ENCODE measurements around the gene THAP12.

The THAP12 gene

DNA sequence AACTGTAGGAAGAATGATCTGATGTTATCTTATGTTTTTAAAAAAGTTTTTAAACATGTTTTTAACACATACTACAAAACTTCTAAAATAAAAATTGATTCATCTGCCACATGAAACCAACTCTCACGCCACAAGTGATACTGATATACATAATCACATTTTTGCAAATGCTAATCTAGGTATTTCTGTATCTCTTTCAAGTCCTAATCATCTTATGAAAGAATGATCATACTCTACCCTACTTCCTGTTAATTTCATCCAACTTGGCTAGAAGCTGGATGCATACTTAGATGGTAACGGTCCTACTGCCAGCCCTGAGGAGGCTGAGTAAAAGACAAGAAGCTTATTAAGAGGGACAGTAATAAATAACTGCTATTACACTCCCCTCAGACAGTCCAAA is 19.2 kb downstream of the THAP12 start:
- H3K27ac ChIP-seq: no peak overlapping the region
- TF ChIP-seq, protein P1, sequence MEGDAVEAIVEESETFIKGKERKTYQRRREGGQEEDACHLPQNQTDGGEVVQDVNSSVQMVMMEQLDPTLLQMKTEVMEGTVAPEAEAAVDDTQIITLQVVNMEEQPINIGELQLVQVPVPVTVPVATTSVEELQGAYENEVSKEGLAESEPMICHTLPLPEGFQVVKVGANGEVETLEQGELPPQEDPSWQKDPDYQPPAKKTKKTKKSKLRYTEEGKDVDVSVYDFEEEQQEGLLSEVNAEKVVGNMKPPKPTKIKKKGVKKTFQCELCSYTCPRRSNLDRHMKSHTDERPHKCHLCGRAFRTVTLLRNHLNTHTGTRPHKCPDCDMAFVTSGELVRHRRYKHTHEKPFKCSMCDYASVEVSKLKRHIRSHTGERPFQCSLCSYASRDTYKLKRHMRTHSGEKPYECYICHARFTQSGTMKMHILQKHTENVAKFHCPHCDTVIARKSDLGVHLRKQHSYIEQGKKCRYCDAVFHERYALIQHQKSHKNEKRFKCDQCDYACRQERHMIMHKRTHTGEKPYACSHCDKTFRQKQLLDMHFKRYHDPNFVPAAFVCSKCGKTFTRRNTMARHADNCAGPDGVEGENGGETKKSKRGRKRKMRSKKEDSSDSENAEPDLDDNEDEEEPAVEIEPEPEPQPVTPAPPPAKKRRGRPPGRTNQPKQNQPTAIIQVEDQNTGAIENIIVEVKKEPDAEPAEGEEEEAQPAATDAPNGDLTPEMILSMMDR (conservative IDR thresholded peaks at IDR 0.05): no peak
- TF ChIP-seq ZFX (IDR thresholded peaks at IDR 0.05): no peak

- H3K27ac ChIP-seq: no peak overlapping the region
- TF ChIP-seq, protein P1 (conservative IDR thresholded peaks at IDR 0.05): no peak
- no peak for TF ChIP-seq ZFX (IDR thresholded peaks at IDR 0.05)
Observed at GRCh38 chr11:76361374-76361773, 19.6 kb downstream of the THAP12 start.

- no peak overlapping the region for H3K27ac ChIP-seq
- TF ChIP-seq, protein P1 (conservative IDR thresholded peaks at IDR 0.05): no peak
- TF ChIP-seq ZFX (IDR thresholded peaks at IDR 0.05): no peak
Observed at GRCh38 chr11:76355172-76355571, 25.8 kb downstream of the THAP12 start.

- no peak overlapping the region for H3K27ac ChIP-seq
- TF ChIP-seq, protein P1 (conservative IDR thresholded peaks at IDR 0.05): no peak
- no peak for TF ChIP-seq ZFX (IDR thresholded peaks at IDR 0.05)
Observed at GRCh38 chr11:76348348-76348747, 32.6 kb downstream of the THAP12 start.

DNA sequence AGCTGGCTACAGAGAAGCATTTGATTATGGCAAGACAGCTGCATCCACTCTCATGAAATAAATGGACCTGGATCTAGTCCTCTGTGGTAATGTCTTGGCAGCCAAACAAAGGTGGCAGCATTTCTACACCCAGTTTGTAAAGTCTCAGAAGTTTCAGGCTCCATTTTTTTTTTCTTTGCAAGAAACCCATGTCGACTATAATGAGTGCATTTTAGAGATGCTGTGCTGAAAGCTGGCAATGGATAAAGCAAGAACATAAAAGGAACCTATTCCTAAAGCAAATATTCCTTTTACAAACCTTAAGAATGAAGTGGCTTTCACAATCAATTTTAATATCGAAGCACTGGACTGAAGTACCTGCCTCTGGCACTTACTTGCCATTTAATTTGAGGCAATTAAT is 33.5 kb downstream of the THAP12 start:
- no peak overlapping the region for H3K27ac ChIP-seq

GRCh38 chr11:76339221-76339620 is 41.7 kb downstream of the THAP12 start:
- TF ChIP-seq, protein P1 (conservative IDR thresholded peaks at IDR 0.05): no peak
- no peak for TF ChIP-seq ZFX (IDR thresholded peaks at IDR 0.05)

More for the DNA sequence above, 33.5 kb downstream of the THAP12 start:
- TF ChIP-seq, protein P1 (conservative IDR thresholded peaks at IDR 0.05): no peak
- TF ChIP-seq ZFX (IDR thresholded peaks at IDR 0.05): no peak

DNA sequence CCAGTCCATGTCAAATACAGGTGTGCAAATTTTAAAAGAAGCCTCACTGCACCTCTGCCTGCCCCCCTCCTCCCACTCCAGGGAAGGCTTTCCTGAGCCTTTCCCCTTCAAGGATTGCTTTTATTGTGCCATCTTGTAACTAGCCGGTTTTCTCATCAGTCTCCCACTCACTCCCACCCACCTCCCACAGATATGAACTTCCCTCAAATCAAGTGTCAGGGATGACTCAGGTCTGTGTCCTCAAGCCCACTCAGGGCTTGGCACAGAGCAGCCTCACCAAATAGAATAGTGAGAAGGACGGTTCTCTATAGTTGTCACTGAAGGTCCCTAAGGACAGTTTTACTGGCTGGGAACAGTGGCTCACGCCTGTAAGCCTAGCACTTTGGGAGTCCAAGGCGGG is 43.0 kb downstream of the THAP12 start:
- H3K27ac ChIP-seq: no peak overlapping the region
- TF ChIP-seq ZFX (IDR thresholded peaks at IDR 0.05): no peak
- TF ChIP-seq, protein P1 (conservative IDR thresholded peaks at IDR 0.05): no peak

More at GRCh38 chr11:76339221-76339620, 41.7 kb downstream of the THAP12 start:
- no peak overlapping the region for H3K27ac ChIP-seq

Data from C4-2B (cell line).